Loucy (cell line): ENCODE data around the gene SCTR.

ENCODE experiments used
- EZH2phosphoT487 ChIP-seq: fragments of 200-600 bp; IDR thresholded peaks from 2 replicates; pipeline ENCODE4 v1.6.1; 2018; ENCODE audit warnings: antibody characterized with exemption, mild to moderate bottlenecking, moderate library complexity, borderline replicate concordance
- TF ChIP-seq, protein P1 (sequence below): fragments of 200-600 bp; sonication (generic); conservative IDR thresholded peaks from 2 replicates; pipeline ENCODE4 v1.5.1; 2014; ENCODE audit warnings: mild to moderate bottlenecking, antibody characterized with exemption, low read length

- TF ChIP-seq, protein P1, sequence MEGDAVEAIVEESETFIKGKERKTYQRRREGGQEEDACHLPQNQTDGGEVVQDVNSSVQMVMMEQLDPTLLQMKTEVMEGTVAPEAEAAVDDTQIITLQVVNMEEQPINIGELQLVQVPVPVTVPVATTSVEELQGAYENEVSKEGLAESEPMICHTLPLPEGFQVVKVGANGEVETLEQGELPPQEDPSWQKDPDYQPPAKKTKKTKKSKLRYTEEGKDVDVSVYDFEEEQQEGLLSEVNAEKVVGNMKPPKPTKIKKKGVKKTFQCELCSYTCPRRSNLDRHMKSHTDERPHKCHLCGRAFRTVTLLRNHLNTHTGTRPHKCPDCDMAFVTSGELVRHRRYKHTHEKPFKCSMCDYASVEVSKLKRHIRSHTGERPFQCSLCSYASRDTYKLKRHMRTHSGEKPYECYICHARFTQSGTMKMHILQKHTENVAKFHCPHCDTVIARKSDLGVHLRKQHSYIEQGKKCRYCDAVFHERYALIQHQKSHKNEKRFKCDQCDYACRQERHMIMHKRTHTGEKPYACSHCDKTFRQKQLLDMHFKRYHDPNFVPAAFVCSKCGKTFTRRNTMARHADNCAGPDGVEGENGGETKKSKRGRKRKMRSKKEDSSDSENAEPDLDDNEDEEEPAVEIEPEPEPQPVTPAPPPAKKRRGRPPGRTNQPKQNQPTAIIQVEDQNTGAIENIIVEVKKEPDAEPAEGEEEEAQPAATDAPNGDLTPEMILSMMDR, result no peak
- no peak for TF ChIP-seq EZH2phosphoT487
These were observed 61.7 kb downstream of the SCTR start for GRCh38 chr2:119462574-119462973.
